Measurements from ENCODE around the gene NCF1. TPM values are rescaled to one million over a fixed set of nuclear protein-coding genes. Genes with fewer than 3 reads are reported as not detected.
"Not testable (repeated sequence)": the region's sequence is repeated elsewhere in the genome, so short reads cannot be mapped to it uniquely, and the experiment has no call there.

Gene NCF1
- total RNA-seq, 1 donor from 2014 or later, result 0.96 TPM

DNA sequence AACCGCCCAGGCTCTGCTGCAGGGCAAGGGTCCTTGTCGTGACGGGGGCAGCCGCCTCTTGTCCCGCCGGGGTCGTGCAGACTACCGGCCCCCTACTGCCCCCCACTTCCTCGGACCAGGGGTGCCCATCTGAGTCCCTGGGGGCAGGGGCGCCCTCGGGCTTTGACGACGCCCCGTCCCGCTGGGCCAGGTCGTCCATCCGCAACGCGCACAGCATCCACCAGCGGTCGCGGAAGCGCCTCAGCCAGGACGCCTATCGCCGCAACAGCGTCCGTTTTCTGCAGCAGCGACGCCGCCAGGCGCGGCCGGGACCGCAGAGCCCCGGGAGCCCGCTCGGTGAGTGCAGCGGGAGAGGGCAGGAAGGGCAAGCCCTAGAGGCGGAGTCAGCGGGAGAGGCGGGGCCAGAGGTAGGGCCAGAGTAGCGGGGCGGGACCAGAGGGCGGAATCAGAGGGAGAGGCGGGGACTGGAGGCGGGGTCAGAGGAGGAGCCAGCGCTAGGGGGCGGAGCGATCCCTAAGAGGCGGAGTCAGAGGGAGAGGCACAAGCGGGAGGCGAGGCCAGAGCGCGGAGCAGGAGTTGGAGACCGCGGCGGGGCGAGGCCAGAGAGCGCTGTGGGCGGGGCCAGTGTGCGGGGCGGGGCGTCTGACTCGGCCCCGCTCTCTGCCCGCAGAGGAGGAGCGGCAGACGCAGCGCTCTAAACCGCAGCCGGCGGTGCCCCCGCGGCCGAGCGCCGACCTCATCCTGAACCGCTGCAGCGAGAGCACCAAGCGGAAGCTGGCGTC is 14.7 kb downstream of the NCF1 start:
- intact Hi-C loops (cut with micrococcal nuclease), result not testable (repeated sequence)

DNA sequence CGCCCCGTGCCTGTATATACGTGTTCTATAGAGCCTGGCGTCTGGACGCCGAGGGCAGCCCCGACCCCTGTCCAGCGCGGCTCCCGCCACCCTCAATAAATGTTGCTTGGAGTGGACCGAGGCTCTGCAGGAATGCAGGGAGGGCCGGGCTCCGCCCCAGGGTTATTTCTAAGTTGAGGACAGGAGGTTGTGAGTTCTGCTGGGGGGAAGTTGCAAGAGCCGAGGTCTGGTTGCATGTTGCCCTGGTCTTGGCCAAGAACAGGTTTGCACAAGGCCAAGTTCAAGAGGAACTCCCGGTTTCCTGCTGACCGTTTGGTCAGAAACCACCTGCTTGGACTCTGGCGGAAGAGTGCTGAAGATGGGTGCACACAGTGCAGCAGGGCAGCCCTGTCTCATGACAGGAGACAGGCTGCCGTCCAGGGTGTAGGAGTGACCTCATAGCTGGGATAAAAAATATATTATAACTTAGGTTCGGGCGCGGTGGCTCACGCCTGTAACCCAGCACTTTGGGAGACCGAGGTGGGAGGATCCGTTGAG is 15.5 kb downstream of the NCF1 start:
- intact Hi-C loops (cut with micrococcal nuclease), result not testable (repeated sequence)

DNA sequence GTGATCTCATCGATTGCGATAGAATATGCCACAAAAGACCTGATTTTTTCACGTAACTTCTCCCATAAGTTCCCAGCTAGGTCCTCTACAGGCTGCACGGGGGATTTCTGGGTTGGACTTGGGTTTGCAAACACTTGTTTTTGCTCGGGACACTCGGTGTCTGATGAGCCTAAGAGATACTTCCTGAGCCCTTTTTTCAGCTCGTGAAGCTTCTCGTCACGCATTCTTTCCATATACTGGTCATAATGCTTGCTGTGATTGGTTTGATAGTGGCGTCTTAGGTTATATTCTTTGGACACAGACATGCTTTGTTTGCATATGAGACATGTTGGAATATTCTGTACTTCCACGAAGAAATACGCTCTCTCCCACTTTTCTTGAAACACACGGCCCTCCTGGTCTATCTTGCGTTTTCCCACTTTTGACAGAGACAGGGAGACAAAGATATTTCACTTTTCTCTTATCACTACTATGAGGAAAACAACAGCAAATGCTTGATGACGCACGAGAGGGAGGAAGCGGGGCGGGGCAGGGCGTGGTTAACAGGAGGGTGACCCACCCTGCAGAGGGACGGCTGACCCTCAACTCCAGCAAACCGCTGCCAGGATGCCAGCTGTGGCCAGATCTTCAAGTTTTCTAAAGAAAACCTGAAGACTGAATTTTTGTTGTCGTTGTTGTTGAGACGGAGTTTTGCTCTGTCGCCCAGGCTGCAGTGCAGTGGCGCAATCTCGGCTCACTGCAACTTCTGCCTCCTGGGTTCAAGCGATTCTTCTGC is 24.2 kb downstream of the NCF1 start:
- intact Hi-C loops (cut with micrococcal nuclease), result not testable (repeated sequence)

DNA sequence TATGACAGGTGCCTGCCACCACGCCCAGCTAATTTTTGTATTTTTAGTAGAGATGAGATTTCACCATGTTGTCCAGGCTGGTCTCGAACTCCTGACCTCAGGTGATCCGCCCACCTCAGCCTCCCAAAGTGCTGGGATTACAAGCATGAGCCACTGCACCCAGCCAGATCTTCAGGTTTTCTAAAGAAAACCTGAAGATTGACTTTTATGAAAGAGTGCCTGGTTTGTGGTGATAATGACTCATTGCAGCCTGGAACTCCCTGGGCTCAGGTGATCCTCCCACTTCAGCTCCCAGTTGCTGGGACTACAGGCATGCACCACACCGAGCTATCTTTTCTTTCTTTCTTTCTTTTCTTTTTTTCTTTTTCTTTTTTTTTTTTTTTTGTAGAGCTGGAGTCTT is 24.8 kb downstream of the NCF1 start:
- intact Hi-C loops (cut with micrococcal nuclease), result not testable (repeated sequence)

DNA sequence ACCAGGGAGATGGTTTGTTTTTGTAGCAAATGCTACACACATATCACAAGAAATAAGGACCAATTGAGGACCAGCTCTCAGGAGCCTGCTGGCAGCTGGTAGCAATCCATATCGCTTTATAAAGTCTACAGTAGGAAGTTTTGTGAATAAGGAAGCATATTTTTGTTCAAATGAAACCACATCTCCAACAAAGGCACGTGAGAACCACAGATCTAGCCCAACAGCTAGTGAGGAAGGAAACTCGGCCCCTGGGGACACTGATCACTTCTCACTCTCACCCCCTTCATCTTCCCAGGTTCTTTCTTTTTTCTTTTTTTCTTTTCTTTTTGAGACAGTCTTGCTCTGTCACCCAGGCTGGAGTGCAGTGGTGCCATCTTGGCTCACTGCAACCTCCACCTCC is 42.1 kb downstream of the NCF1 start:
- intact Hi-C loops (cut with micrococcal nuclease), result not testable (repeated sequence)

DNA sequence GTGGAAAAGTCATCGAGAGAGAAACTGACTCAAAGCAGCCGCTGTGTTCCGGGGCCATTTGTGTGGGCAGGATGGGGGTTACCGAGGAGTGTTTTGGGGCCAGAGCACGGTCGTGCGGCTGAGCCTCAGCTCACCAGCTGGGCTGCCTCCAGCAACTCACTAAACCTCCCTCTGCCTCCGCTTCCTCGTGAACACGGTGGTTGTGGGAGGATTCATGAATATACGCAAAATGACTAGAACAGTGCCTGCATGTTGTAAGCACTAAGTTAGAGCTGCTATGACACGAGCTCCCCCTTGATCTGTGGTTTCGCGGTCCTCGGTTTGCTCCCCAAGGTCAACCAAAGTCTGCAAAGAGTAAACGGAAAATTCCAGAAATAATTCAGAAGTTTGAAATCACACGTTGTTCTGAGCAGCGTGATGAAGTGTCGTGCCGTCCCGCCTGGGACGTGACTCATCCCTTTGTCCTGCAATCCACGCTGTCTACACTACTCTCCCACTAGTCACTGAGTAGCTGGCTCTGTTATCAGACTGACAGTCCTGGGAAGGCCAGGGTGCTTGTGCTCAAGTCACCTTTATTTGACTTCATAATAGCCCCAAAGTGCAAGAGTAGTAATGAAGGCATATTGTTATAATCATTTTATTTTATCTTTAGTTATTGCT is 46.5 kb downstream of the NCF1 start:
- intact Hi-C loops (cut with micrococcal nuclease), result not testable (repeated sequence)

DNA sequence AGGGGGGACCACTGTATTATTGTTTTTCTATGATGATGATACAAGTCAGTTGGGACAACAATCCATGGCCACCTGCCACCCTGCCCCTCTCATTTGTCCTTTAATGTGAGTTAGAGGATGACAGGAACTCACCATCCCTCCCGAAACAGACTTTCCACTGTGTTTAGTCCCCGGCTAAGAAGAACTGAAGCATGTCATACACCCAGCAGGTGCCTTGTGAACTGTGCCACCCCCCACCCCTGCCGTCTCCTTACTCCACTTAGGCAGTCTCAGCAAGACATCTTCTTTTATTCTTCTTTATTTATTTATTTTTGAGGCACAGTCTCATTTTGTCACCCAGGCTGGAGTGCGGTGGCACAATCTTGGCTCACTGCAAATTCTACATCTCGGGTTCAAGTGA is 47.4 kb downstream of the NCF1 start:
- intact Hi-C loops (cut with micrococcal nuclease), result not testable (repeated sequence)

DNA sequence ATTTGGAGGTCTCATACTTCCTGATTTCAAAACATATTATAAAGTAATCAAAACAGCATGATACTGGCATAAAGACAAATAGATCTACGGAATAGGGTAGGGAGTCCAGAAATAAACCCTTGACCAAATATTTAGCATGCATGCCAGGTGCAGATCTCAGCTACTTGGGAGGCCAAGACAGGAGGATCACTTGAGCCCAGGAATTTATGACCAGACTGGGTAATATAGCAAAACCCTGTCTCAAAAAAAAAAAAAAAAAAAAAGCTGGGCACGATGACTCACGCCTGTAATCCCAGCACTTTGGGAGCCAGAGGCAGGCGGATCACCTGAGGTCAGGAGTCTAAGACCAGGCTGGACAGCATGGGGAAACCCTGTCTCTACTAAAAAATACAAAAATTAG is 56.1 kb downstream of the NCF1 start:
- intact Hi-C loops (cut with micrococcal nuclease), result not testable (repeated sequence)

DNA sequence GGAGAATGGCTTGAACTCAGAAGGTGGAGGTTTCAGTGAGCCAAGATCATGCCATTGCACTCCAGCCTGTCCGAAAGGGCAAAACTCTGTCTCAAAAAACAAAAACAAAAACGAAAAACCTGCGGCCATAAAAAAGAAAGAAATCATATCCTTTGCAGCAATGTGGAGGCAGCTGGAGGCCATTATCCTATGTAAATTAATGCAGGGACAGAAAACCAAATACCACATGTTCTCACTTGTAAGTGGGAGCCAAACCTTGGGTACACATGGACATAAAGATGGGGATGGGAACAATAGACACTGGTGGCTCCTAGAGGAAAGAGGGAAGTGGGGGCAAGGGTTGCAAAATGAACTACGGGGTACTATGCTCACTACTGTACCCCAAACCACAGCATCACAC is 56.6 kb downstream of the NCF1 start:
- intact Hi-C loops (cut with micrococcal nuclease), result not testable (repeated sequence)

Other genes starting within 250 kb of the NCF1 start
- 148 and 152 TPM in 2 replicates for gene GTF2I, start 116.3 kb upstream of the NCF1 start, total RNA-seq
- 14.2 and 16.5 TPM in 2 replicates for gene GTF2IRD2, start 77.6 kb downstream of the NCF1 start, total RNA-seq
- 3.2 TPM in 2 replicates for gene CASTOR2, start 190.7 kb downstream of the NCF1 start, total RNA-seq